GM12878 (cell line): ENCODE results near the gene CTXN1. TPM values are rescaled to one million over a fixed set of nuclear protein-coding genes. Genes with fewer than 3 reads are reported as not detected.

ENCODE experiments used
- CUX1 ChIP-seq: IDR thresholded peaks from 2 replicates; pipeline ENCODE4 v1.6.1; 2012; ENCODE audit warnings: improper control_type of control experiment, low read depth, low read length; ENCODE audit not compliant: insufficient replicate concordance
- polyA plus RNA-seq, 11 experiments: library from polyadenylated mRNA; depleted of rRNA in 4 of 11; unstranded in 6 of 11; stranded (reverse) in 5 of 11; fragments of >200 nt; fragmentation: Nextera tagmentation in 4 of 11; fragmentation: Illumina TruSeq in 1 of 11; extraction: Ambion mirVana in 4 of 11; extraction: Trizol in 1 of 11; gene quantifications; 1 replicate in 1 of 11; 2 replicates in 10 of 11; pipeline versions ENCODE4 v1.2.1 to v1.2.3, GENCODE V29; 2011 to 2016; ENCODE audit warnings: inconsistent platforms in 2 of 11, missing spikeins in 2 of 11, low read depth in 1 of 11
- total RNA-seq, 4 experiments: library from RNA; depleted of rRNA in 3 of 4; stranded (reverse); fragments of >200 nt in 3 of 4; fragmentation: Illumina TruSeq in 1 of 4; extraction: Trizol in 1 of 4; gene quantifications; 2 replicates each; pipeline versions ENCODE4 v1.2.1 to v1.2.3, GENCODE V29; 2013 to 2021
- TF ChIP-seq, protein P1 (sequence below): fragments of 450-650 bp; formaldehyde crosslinking; IDR thresholded peaks from 2 replicates; pipeline ENCODE4 v1.5.0; 2022; ENCODE audit warnings: mild to moderate bottlenecking, missing genetic modification characterization

Gene CTXN1
- total and polyA plus RNA-seq, 10 of the 15 experiments (the other 5 are each of a cell fraction or from before 2014, with no cell fraction given): 0.04 to 1.0 (median 0.38) TPM; not detected in 4

DNA sequence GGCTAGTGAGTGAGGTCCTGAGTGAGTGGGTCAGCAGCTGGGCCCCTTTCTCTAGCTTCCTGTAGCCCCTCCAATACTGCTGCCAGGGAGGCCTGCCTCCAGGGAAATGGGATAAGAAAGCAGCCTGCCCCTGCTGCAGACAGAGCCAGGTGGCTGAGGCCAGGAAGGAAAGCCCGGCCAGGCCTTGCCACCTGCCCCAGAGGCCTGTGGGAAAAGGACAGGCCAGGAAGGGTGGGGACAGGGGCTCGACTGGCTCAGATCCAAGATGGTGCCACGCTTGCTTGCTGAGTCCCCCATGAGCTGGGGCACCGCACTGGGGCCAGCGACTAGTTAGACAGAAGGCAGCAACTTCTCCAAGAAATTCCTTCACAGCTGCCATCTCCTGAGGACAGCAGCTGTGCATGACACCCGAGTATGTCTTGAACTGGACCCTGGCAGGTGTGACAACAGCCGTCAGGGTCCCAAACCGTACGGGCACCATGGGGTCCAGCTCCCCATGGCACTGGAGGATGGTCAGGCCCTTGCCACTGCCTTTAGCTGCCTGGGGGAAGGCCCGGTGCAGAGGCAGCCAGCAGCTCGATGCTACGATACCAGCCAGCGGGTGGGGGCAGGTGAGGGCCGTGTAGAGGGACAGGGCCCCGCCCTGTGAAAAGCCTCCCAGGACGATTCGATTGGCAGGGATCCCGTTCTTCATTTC is 46.7 kb downstream of the CTXN1 start (continued):
- TF ChIP-seq CUX1: no peak
- TF ChIP-seq, protein P1, sequence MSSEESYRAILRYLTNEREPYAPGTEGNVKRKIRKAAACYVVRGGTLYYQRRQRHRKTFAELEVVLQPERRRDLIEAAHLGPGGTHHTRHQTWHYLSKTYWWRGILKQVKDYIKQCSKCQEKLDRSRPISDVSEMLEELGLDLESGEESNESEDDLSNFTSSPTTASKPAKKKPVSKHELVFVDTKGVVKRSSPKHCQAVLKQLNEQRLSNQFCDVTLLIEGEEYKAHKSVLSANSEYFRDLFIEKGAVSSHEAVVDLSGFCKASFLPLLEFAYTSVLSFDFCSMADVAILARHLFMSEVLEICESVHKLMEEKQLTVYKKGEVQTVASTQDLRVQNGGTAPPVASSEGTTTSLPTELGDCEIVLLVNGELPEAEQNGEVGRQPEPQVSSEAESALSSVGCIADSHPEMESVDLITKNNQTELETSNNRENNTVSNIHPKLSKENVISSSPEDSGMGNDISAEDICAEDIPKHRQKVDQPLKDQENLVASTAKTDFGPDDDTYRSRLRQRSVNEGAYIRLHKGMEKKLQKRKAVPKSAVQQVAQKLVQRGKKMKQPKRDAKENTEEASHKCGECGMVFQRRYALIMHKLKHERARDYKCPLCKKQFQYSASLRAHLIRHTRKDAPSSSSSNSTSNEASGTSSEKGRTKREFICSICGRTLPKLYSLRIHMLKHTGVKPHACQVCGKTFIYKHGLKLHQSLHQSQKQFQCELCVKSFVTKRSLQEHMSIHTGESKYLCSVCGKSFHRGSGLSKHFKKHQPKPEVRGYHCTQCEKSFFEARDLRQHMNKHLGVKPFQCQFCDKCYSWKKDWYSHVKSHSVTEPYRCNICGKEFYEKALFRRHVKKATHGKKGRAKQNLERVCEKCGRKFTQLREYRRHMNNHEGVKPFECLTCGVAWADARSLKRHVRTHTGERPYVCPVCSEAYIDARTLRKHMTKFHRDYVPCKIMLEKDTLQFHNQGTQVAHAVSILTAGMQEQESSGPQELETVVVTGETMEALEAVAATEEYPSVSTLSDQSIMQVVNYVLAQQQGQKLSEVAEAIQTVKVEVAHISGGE (CRISPR knock-in tag): no peak
